NCI-H774 (cell line): Measurements from ENCODE around the gene TEX28.
"Not testable (repeated sequence)": the region's sequence is repeated elsewhere in the genome, so short reads cannot be mapped to it uniquely, and the experiment has no call there.

Experiments
- DNase-seq: peaks from one replicate; lab custom pipeline; 2025; lab: John Stamatoyannopoulos, UW

Gene TEX28

DNA sequence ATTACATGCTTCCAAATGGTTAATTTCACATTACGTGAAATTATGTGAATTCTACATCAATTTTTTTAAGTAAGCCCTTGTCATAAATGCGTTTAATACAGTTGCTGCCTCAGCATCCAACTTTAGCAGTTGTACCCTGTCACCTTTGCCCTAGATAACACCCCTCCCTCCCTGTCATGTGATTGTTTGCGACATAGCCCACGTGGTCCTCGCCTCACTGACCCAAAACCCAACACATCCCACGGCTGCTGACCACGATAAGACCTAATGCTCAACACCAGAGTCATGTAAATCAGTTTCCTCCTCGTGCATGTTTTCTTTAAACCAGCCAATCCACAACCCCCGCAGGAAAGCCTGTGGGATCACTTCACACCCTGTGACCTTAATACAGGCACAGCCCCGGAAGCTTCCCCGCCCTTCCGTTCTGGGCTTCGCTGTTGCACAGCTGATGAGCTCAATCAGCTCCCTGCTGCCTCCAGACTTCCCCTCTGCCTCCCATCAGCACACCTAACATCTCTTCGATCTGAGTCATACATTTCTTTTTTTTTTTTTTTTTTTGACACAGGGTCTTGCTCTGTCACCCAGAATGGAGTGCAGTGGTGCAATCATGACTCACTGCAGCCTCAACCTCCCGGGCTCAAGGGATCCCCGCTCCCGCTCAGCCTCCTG is 47.4 kb downstream of the TEX28 start:
- not testable (repeated sequence) for DNase-seq

DNA sequence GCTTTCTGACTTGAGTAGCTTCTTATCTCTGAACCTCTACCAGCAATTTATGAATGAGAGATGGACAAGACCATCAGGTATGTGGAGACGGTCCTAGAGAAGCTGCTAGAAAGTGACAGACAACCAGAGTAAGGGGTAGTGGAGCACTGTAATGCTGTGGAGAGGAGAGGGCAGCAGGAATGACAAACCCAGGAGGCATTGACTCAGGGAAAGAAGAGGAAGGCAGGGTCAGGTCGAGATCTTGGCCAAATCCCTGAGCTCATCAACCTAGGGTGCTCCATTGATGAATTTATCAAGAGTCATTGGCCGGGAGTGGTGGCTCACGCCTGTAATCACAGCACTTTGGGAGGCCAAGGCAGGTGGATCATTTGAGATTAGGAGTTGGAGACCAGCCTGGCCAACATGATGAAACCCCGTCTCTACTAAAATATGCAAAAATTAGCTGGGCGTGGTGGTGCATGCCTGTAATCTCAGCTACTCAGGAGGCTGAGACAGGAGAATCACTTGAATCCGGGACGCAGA is 54.9 kb downstream of the TEX28 start:
- not testable (repeated sequence) for DNase-seq

DNA sequence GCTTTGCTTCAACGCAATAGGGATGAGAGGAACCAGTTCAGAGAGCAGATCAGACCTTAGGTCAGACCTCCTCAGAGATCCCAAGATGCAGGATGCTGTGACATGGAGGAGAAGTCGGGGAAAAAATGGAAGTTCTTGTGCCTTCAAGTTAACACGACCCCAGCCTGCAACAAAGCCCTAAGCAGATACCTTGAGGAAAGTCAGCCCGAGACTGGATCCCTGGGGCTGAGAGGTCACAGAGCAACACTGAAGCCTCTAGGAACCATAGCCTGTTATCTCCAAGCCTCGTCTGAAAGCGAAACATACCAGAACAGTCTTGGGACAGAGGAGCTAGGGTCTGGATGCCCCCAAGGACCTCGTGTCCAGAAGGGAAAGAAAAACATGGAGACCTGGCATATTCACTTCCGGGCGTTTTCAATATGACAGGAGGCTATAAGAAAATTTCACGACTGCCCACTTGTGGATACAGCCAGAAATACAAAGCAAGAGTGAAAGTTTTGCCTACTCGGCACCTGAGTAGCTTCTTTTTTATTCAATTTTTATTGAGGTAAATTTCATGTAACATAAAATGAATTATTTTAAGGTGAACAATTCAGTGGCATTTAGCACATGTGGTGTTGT is 55.9 kb downstream of the TEX28 start:
- DNase-seq: not testable (repeated sequence)

DNA sequence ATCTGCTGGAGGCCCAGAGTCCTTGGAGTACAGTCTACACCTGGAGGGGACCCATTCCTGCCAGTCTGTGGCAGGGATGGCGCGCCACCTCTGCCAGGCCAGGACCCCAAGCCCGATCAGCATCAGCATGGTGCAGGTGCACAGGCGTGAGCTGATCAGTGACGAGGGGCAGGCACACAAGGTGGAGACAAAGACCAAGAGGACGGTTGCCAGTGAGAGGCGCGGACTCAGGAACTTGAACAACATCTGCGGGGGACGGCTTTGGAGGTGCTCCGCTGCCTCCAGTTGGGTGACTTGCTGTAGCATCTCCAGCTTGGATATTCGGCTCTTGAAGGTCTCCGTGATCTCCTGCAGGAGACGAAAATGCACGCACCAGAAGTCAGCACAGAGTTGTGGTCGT is 61.3 kb downstream of the TEX28 start:
- not testable (repeated sequence) for DNase-seq

DNA sequence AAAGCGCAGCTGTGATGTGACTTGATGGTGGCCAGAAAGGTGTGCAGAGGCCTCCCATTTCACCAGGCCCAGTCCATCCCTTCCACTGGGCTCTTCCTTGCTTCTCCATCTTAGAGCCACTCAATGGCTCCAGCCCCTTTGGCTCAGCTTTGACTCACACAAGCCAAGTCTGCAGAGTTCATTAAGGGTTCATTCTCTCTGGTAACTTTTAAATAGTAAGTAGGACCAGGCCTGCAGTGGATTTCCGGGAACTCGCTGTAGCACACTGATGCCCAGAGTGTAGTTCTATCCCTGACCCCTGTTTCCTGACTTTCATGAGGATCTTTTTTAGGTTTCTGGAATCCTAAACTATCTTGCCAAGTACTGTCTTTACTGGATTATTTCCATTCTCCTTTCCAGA is 63.5 kb downstream of the TEX28 start:
- DNase-seq: not testable (repeated sequence)

DNA sequence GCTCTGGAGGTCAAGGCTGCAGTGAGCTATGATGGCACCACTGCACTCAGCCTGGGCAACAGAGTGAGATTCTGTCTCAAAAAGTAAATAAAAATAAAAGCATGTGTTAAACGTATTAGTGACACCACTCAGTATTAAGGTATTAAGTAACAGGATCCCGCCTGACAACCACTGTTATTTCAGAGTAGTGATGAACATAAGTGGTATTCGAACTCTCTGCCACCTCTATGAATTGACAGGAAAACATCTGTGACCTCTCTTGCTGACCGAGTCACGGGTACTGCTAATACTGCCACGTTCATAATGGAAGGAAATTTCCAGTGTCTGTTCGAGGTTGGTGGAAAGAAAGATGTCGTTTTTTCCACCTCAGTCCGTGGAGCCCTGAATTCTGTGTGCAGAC is 68.2 kb downstream of the TEX28 start:
- DNase-seq: not testable (repeated sequence)

DNA sequence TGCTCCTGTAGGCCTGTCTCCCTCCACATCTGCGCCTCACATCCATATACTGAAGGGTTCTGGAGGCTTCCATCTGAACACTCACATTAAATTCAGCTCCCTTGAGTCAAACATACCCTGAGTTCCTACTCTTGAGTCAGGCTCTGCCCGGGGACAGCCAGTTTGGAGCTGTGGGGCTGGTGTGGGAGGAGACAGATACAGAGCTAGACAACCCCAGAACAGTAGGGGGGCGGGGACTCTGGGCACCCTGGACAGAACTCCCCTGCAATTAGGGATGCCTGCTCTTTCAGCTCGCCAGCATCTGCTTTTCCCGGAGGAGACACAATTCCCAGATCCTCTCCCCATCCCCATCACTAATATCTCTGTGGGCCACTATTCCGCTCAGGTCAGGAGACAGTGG is 69.6 kb downstream of the TEX28 start:
- DNase-seq: not testable (repeated sequence)
